Endothelial cell of umbilical vein (primary cell): ENCODE results near the gene FAM171A2.

Source experiments
- CTCF ChIP-seq, 2 donors: IDR thresholded peaks; 1 replicate in 1 of 2; 2 replicates in 1 of 2; pipeline ENCODE4 v1.5.1; 2011; ENCODE audit warnings: low read length in 2 of 2, mild to moderate bottlenecking in 2 of 2, moderate library complexity in 2 of 2, control low read depth in 1 of 2, inconsistent platforms in 1 of 2, low read depth in 1 of 2; ENCODE audit not compliant: insufficient read depth in 1 of 2; ENCODE audit errors: extremely low read depth in 1 of 2
- EZH2 ChIP-seq: IDR thresholded peaks from 2 replicates; pipeline ENCODE4 v1.6.1; 2012; ENCODE audit warnings: borderline replicate concordance, low read depth, mild to moderate bottlenecking, moderate library complexity, low read length, inconsistent platforms; ENCODE audit not compliant: severe bottlenecking
- GATA2 ChIP-seq: IDR thresholded peaks from 2 replicates; pipeline ENCODE4 v1.7.0; 2011; ENCODE audit warnings: low read depth, mild to moderate bottlenecking, moderate library complexity, mixed read lengths, low read length; ENCODE audit not compliant: insufficient read length, insufficient read depth
- POLR2A ChIP-seq: IDR thresholded peaks from 2 replicates; pipeline ENCODE4 v1.6.1; 2012; ENCODE audit warnings: low read depth, mild to moderate bottlenecking, control low read depth, low read length
- POLR2AphosphoS5 ChIP-seq: IDR thresholded peaks from 2 replicates; pipeline ENCODE4 v1.6.1; 2012; ENCODE audit warnings: low read depth, mild to moderate bottlenecking, control low read depth, low read length, moderate library complexity; ENCODE audit not compliant: insufficient read depth

- no peak for TF ChIP-seq POLR2AphosphoS5
- no peak for TF ChIP-seq POLR2A
- TF ChIP-seq CTCF (IDR thresholded peaks at IDR 0.05; ENCODE audit: extremely low read depth in 1 of 2, insufficient read depth in 1 of 2, low read depth in 1 of 2, low read length in 2 of 2), result no peak
- no peak for TF ChIP-seq EZH2
- no peak for TF ChIP-seq GATA2
These were observed 4.6 kb downstream of the FAM171A2 start for GRCh38 chr17:44359006-44359405.
